WTC11 (cell line): ENCODE data around the gene AOAH.

Experiments used
- CBFB ChIP-seq: sonication (generic); formaldehyde crosslinking; IDR thresholded peaks from 2 replicates; pipeline ENCODE4 v1.8.1; 2022; ENCODE audit warnings: mild to moderate bottlenecking, low read depth, missing genetic modification reagents
- NFYB ChIP-seq: sonication (generic); formaldehyde crosslinking; conservative IDR thresholded peaks from 2 replicates; pipeline ENCODE4 v1.8.0; 2022; ENCODE audit warnings: low read depth, missing genetic modification reagents
- RELA ChIP-seq: sonication (generic); formaldehyde crosslinking; IDR thresholded peaks from 2 replicates; pipeline ENCODE4 v1.8.1; 2022; ENCODE audit warnings: missing genetic modification reagents, mild to moderate bottlenecking, borderline replicate concordance
- SP1 ChIP-seq: sonication (generic); formaldehyde crosslinking; conservative IDR thresholded peaks from 2 replicates; pipeline ENCODE4 v1.8.1; 2022; ENCODE audit warnings: missing genetic modification reagents
- TEAD4 ChIP-seq: sonication (generic); formaldehyde crosslinking; IDR thresholded peaks from 2 replicates; pipeline ENCODE4 v1.8.0; 2022; ENCODE audit warnings: mild to moderate bottlenecking, missing genetic modification reagents
- ZNF263 ChIP-seq: sonication (generic); formaldehyde crosslinking; IDR thresholded peaks from 2 replicates; pipeline ENCODE4 v1.8.1; 2022; ENCODE audit warnings: low read depth, mild to moderate bottlenecking, moderate library complexity, missing genetic modification reagents
- TF ChIP-seq, protein P1 (sequence below): fragments of 200-600 bp; IDR thresholded peaks from 2 replicates; pipeline ENCODE4 v1.8.0; 2022; ENCODE audit warnings: antibody characterized with exemption
- TF ChIP-seq, protein P2 (sequence below): sonication (generic); formaldehyde crosslinking; IDR thresholded peaks from 2 replicates; pipeline ENCODE4 v1.8.1; 2022; ENCODE audit warnings: low read depth, missing genetic modification reagents, borderline replicate concordance
- TF ChIP-seq, protein P3 (sequence below): sonication (generic); formaldehyde crosslinking; IDR thresholded peaks from 2 replicates; pipeline ENCODE4 v1.8.1; 2023; ENCODE audit warnings: mild to moderate bottlenecking, missing genetic modification reagents, moderate library complexity
- TF ChIP-seq, protein P4 (sequence below): sonication (generic); formaldehyde crosslinking; IDR thresholded peaks from 2 replicates; pipeline ENCODE4 v1.8.1; 2023; ENCODE audit warnings: mild to moderate bottlenecking, missing genetic modification reagents
- TF ChIP-seq, protein P5 (sequence below): sonication (generic); formaldehyde crosslinking; conservative IDR thresholded peaks from 2 replicates; pipeline ENCODE4 v1.8.1; 2023; ENCODE audit warnings: mild to moderate bottlenecking, low read depth, missing genetic modification reagents, moderate library complexity
- TF ChIP-seq, protein P6 (sequence below): sonication (generic); formaldehyde crosslinking; IDR thresholded peaks from 2 replicates; pipeline ENCODE4 v1.8.1; 2023; ENCODE audit warnings: mild to moderate bottlenecking, missing genetic modification reagents, moderate library complexity
- TF ChIP-seq, protein P7 (sequence below): sonication (generic); formaldehyde crosslinking; IDR thresholded peaks from 2 replicates; pipeline ENCODE4 v1.8.1; 2023; ENCODE audit warnings: mild to moderate bottlenecking, missing genetic modification reagents

DNA sequence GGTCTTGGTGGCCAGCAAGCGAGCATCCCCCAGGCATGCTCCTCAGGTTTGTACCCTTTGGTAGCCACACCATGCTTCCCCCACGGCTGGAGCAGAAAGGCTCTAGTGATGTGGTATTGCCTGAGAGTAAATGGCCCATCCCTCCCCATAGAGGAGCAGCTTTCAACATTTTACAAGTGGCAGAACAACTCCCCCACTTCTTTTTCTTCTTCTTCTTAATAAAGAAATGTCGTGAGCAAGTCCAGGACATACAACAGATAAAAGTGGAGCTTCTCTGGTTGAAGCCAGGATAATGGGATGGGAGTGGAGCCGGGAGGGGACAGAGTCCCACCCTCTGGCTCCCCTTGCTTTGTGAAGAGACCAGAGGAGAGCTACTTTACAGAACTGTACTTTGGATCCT lies 203.2 kb downstream of the AOAH start:
- TF ChIP-seq, protein P1, sequence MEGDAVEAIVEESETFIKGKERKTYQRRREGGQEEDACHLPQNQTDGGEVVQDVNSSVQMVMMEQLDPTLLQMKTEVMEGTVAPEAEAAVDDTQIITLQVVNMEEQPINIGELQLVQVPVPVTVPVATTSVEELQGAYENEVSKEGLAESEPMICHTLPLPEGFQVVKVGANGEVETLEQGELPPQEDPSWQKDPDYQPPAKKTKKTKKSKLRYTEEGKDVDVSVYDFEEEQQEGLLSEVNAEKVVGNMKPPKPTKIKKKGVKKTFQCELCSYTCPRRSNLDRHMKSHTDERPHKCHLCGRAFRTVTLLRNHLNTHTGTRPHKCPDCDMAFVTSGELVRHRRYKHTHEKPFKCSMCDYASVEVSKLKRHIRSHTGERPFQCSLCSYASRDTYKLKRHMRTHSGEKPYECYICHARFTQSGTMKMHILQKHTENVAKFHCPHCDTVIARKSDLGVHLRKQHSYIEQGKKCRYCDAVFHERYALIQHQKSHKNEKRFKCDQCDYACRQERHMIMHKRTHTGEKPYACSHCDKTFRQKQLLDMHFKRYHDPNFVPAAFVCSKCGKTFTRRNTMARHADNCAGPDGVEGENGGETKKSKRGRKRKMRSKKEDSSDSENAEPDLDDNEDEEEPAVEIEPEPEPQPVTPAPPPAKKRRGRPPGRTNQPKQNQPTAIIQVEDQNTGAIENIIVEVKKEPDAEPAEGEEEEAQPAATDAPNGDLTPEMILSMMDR = no peak
- TF ChIP-seq, protein P2, sequence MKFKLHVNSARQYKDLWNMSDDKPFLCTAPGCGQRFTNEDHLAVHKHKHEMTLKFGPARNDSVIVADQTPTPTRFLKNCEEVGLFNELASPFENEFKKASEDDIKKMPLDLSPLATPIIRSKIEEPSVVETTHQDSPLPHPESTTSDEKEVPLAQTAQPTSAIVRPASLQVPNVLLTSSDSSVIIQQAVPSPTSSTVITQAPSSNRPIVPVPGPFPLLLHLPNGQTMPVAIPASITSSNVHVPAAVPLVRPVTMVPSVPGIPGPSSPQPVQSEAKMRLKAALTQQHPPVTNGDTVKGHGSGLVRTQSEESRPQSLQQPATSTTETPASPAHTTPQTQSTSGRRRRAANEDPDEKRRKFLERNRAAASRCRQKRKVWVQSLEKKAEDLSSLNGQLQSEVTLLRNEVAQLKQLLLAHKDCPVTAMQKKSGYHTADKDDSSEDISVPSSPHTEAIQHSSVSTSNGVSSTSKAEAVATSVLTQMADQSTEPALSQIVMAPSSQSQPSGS (CRISPR knock-in tag) = no peak
- TF ChIP-seq SP1 (CRISPR knock-in tag) = no peak
- no peak for TF ChIP-seq CBFB (CRISPR knock-in tag)
- TF ChIP-seq NFYB (CRISPR knock-in tag) = no peak
- no peak for TF ChIP-seq ZNF263 (CRISPR knock-in tag)
- TF ChIP-seq RELA (CRISPR knock-in tag) = no peak
- no peak for TF ChIP-seq TEAD4 (CRISPR knock-in tag)
- TF ChIP-seq, protein P3, sequence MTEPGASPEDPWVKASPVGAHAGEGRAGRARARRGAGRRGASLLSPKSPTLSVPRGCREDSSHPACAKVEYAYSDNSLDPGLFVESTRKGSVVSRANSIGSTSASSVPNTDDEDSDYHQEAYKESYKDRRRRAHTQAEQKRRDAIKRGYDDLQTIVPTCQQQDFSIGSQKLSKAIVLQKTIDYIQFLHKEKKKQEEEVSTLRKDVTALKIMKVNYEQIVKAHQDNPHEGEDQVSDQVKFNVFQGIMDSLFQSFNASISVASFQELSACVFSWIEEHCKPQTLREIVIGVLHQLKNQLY = no peak
- TF ChIP-seq, protein P4, sequence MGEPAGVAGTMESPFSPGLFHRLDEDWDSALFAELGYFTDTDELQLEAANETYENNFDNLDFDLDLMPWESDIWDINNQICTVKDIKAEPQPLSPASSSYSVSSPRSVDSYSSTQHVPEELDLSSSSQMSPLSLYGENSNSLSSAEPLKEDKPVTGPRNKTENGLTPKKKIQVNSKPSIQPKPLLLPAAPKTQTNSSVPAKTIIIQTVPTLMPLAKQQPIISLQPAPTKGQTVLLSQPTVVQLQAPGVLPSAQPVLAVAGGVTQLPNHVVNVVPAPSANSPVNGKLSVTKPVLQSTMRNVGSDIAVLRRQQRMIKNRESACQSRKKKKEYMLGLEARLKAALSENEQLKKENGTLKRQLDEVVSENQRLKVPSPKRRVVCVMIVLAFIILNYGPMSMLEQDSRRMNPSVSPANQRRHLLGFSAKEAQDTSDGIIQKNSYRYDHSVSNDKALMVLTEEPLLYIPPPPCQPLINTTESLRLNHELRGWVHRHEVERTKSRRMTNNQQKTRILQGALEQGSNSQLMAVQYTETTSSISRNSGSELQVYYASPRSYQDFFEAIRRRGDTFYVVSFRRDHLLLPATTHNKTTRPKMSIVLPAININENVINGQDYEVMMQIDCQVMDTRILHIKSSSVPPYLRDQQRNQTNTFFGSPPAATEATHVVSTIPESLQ (CRISPR knock-in tag) = no peak
- TF ChIP-seq, protein P5, sequence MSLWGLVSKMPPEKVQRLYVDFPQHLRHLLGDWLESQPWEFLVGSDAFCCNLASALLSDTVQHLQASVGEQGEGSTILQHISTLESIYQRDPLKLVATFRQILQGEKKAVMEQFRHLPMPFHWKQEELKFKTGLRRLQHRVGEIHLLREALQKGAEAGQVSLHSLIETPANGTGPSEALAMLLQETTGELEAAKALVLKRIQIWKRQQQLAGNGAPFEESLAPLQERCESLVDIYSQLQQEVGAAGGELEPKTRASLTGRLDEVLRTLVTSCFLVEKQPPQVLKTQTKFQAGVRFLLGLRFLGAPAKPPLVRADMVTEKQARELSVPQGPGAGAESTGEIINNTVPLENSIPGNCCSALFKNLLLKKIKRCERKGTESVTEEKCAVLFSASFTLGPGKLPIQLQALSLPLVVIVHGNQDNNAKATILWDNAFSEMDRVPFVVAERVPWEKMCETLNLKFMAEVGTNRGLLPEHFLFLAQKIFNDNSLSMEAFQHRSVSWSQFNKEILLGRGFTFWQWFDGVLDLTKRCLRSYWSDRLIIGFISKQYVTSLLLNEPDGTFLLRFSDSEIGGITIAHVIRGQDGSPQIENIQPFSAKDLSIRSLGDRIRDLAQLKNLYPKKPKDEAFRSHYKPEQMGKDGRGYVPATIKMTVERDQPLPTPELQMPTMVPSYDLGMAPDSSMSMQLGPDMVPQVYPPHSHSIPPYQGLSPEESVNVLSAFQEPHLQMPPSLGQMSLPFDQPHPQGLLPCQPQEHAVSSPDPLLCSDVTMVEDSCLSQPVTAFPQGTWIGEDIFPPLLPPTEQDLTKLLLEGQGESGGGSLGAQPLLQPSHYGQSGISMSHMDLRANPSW (CRISPR knock-in tag) = no peak
- TF ChIP-seq, protein P6, sequence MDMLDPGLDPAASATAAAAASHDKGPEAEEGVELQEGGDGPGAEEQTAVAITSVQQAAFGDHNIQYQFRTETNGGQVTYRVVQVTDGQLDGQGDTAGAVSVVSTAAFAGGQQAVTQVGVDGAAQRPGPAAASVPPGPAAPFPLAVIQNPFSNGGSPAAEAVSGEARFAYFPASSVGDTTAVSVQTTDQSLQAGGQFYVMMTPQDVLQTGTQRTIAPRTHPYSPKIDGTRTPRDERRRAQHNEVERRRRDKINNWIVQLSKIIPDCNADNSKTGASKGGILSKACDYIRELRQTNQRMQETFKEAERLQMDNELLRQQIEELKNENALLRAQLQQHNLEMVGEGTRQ (CRISPR knock-in tag) = no peak
- TF ChIP-seq, protein P7, sequence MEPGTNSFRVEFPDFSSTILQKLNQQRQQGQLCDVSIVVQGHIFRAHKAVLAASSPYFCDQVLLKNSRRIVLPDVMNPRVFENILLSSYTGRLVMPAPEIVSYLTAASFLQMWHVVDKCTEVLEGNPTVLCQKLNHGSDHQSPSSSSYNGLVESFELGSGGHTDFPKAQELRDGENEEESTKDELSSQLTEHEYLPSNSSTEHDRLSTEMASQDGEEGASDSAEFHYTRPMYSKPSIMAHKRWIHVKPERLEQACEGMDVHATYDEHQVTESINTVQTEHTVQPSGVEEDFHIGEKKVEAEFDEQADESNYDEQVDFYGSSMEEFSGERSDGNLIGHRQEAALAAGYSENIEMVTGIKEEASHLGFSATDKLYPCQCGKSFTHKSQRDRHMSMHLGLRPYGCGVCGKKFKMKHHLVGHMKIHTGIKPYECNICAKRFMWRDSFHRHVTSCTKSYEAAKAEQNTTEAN = no peak
